ENCODE results near the gene AKAP11. TPM values are rescaled to one million over a fixed set of nuclear protein-coding genes. Genes with fewer than 3 reads are reported as not detected.

Gene AKAP11
- total RNA-seq, 1 experiment from 2014 or later: 16.9 TPM

Other genes starting within 250 kb of the AKAP11 start
- 3.6 and 4.4 TPM in 2 replicates for gene DGKH, start 223.5 kb upstream of the AKAP11 start, total RNA-seq (2014; rRNA removed; shearing (Covaris generic))

Measured in RPMI7951 (cell line).